ENCODE data around the gene KCNMB1. TPM values are rescaled to one million over a fixed set of nuclear protein-coding genes. Genes with fewer than 3 reads are reported as not detected.

Gene KCNMB1
- total RNA-seq, 3 donors from 2014 or later: 1.5 to 59.1 (median 5.5) TPM

DNA sequence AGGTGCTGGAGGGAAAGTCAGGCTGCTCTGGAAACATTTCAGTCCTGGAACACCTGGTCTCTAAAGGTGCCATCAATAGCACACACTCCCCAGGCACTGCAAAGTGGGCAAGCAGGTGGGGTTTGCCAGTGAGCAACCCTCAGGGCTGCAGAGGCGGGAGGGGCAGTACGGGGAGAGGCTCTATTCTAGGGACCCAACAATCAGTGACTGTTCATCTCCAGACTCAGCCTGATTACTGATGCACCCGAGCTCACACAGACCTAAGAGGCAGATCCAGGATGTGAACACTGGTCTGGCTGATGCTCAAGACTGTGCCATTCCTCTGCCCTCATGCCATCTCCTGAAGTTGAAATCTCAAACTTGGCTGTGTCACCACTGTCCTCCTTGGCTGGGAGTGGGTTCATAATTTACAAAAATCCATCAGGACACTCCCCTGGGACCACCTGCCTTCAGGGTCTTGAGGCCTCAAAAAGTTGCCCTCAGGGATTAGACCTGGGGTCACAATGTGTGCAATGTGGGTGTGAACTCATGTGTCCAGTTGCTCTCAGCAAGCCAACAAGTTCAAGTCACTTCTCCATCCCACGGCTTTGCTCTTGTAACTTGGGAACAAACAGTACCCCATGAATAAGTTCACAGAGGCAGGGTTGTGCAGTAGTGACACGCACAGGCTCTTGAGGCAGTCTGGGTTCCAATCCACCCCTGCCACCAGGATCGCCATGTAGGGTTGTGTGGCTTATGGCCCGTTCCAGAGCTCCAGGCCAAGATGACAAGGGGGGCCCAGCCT is 19.9 kb upstream of the KCNMB1 start:
- no peak for ATAC-seq
- Histone ChIP-seq H3K9me3 (no peaks in the 10 kb centered on the region), H3K36me3 (ENCODE audit: low read depth) (no peaks in the 10 kb centered on the region), H3K4me1 (ENCODE audit: low read depth) (no peaks in the 10 kb centered on the region), H3K4me3 (no peak overlapping the region)
- TF ChIP-seq CTCF (IDR thresholded peaks at IDR 0.05): no peak
- no peak for DNase-seq
- intact Hi-C loops (cut with DNase I, micrococcal nuclease): no loop called here

DNA sequence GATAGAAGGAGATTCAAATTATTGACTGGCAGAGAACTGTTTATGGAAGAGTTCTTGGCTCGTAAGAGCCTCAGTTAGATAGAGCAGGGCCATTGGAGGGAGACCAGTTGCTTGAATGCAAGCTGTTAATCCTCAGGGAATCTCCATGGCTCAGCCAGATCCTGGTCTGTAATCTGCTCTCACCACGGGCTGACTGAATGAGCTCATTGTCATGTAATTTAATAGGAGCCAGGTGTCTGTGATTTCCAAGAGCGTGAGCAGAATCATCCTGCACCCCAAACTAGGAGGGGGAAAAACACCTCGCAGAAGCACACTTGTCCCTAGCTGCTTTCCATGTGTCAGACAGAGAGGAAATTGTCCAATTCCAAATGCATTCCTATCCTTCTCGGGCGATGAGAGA is 19.1 kb upstream of the KCNMB1 start:
- intact Hi-C loops (cut with DNase I, micrococcal nuclease): no loop called here
- DNase-seq (no peak), ATAC-seq (no peak)
- H3K4me3 ChIP-seq: no peak overlapping the region
- no peaks in the 10 kb centered on the region for H3K36me3 ChIP-seq (ENCODE audit: low read depth)
- H3K4me1 ChIP-seq (ENCODE audit: low read depth): no peaks in the 10 kb centered on the region
- no peaks in the 10 kb centered on the region for H3K9me3 ChIP-seq
- no peak for TF ChIP-seq CTCF (IDR thresholded peaks at IDR 0.05)

DNA sequence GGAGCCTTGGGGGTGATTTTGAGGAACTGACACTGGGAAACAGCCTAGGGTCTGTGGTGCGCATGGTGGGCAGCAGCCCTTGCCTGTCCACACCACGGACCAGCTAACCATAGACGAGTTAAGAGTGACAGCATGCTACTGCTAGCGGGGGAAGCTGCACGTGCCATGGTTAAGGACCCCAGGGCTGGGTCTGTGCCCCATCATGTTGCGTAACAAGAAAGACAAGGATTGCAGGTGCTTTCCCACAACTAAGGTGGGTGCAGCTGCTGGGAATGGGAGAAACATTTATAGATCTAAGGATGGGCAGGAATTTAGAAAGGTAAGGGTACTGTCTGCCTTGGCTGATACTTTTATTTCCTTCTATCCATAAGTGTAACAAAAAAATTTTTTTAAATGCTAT is 17.9 kb upstream of the KCNMB1 start:
- Histone ChIP-seq H3K4me3 (no peak overlapping the region), H3K9me3 (no peaks in the 10 kb centered on the region), H3K4me1 (ENCODE audit: low read depth) (no peaks in the 10 kb centered on the region), H3K36me3 (ENCODE audit: low read depth) (no peaks in the 10 kb centered on the region)
- intact Hi-C loops (cut with DNase I, micrococcal nuclease): no loop called here
- ATAC-seq: no peak
- no peak for DNase-seq
- no peak for TF ChIP-seq CTCF (IDR thresholded peaks at IDR 0.05)

DNA sequence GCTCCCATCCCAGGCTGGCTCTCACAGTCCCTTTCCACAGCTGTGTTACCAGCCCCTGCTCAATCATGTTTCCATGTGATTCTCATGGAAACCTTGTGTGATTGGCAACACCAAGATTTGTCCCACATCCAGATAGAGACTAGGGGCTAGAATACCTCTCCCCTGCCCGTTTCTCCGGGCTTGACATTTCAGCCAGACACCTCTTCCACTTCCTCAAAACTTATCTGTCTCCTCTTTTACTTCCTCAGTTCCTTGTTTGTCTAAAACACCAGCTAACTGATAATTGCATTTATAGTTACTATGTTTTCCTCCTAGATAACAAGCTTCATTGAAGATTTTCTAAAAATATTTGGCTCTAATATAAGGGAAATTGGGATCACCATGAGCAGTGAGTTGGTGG is 16.6 kb upstream of the KCNMB1 start:
- no peaks in the 10 kb centered on the region for H3K4me1 ChIP-seq (ENCODE audit: low read depth)
- no peak for TF ChIP-seq CTCF (IDR thresholded peaks at IDR 0.05)
- intact Hi-C loops (cut with DNase I, micrococcal nuclease): no loop called here
- no peaks in the 10 kb centered on the region for H3K36me3 ChIP-seq (ENCODE audit: low read depth)
- no peak for ATAC-seq
- no peak overlapping the region for H3K4me3 ChIP-seq
- no peak for DNase-seq
- H3K9me3 ChIP-seq: no peaks in the 10 kb centered on the region

DNA sequence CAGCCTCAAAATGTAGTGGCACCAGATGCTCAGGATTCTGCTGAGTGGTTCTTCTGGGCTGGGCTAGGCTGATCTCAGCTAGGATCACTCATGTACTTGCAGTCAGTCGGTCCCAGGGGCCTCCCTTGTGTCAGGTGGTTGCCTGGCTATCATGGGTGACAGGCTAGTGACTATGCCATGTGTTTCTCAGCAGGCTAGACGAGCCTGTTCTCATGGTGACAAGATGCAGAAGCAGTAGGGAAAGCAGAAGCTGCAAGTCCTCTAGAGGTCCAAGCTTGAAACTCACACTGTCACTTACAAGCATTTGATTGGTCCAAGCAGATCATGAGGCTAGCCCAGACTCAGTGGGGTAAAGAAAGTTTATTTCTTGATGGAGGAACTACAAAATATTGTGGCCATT is 15.2 kb upstream of the KCNMB1 start:
- no peak for TF ChIP-seq CTCF (IDR thresholded peaks at IDR 0.05)
- H3K4me3 ChIP-seq: no peak overlapping the region
- H3K4me1 ChIP-seq (ENCODE audit: low read depth): no peaks in the 10 kb centered on the region
- DNase-seq (peak in 1 of 3 donors; percentile 12), ATAC-seq (peak; percentile 36)
- H3K36me3 ChIP-seq (ENCODE audit: low read depth): no peaks in the 10 kb centered on the region
- intact Hi-C loops (cut with DNase I, micrococcal nuclease): no loop called here
- H3K9me3 ChIP-seq: no peaks in the 10 kb centered on the region
